Caco-2 (cell line): ENCODE data around the gene IL11. TPM values are rescaled to one million over a fixed set of nuclear protein-coding genes. Genes with fewer than 3 reads are reported as not detected.
A peak's percentile ranks its signal among the peaks of the same experiment; 100 is the strongest.

Experiments
- BruUV-seq: library from RNA; stranded (reverse); fragments of 400-500 nt; replicated peaks from 2 replicates; lab custom pipeline; 2021; lab: Mats Ljungman, UMichigan
- CTCF ChIA-PET: fragments of 300-600 bp; sonication (Branson Sonifier 250); formaldehyde crosslinking; loops from one replicate; lab custom pipeline; 2022; ENCODE audit warnings: antibody characterized with exemption; lab: Charles Lee
- POLR2A ChIA-PET: fragments of 300-600 bp; sonication (Branson Sonifier 250); formaldehyde crosslinking; loops from one replicate; lab custom pipeline; 2022; ENCODE audit warnings: antibody characterized with exemption; lab: Charles Lee
- DNase-seq, 2 experiments: peaks; one replicate each; pipeline versions ENCODE4 v3.0.0 to v3.0.0-alpha.2; 2020 to 2022
- H3K27me3 ChIP-seq: replicated peaks from 2 replicates; pipeline ENCODE4 v1.6.0; 2011; ENCODE audit warnings: low read length; ENCODE audit not compliant: control insufficient read depth, insufficient read depth
- H3K36me3 ChIP-seq: 2 replicates; pipeline ENCODE4 v1.5.1; 2011; ENCODE audit warnings: low read length; ENCODE audit not compliant: control insufficient read depth, insufficient read depth
- H3K4me1 ChIP-seq: fragments of 250-450 bp; sonication (Bioruptor Pico); 2 replicates; pipeline ENCODE4 v1.5.1; 2020; ENCODE audit warnings: mild to moderate bottlenecking
- H3K4me3 ChIP-seq: 2 replicates; pipeline ENCODE4 v1.5.1; 2011; ENCODE audit warnings: low read depth, mild to moderate bottlenecking, control low read depth, low read length
- H3K9me3 ChIP-seq: fragments of 250-450 bp; sonication (Bioruptor Pico); 2 replicates; pipeline ENCODE4 v1.5.1; 2020; ENCODE audit warnings: mild to moderate bottlenecking, moderate library complexity
- H3K27ac Mint-ChIP-seq: one replicate; pipeline ENCODE4 v1.8.0; 2022; ENCODE audit warnings: mixed read lengths; ENCODE audit not compliant: unreplicated experiment
- H3K27me3 Mint-ChIP-seq: one replicate; pipeline ENCODE4 v1.8.0; 2022; ENCODE audit warnings: mixed read lengths; ENCODE audit not compliant: insufficient read depth, unreplicated experiment
- H3K36me3 Mint-ChIP-seq: one replicate; pipeline ENCODE4 v1.8.0; 2022; ENCODE audit warnings: mild to moderate bottlenecking, mixed read lengths; ENCODE audit not compliant: insufficient read depth, unreplicated experiment
- H3K4me1 Mint-ChIP-seq: one replicate; pipeline ENCODE4 v1.8.0; 2022; ENCODE audit warnings: low read depth, mixed read lengths; ENCODE audit not compliant: unreplicated experiment
- H3K4me3 Mint-ChIP-seq: one replicate; pipeline ENCODE4 v1.8.0; 2022; ENCODE audit warnings: mild to moderate bottlenecking, moderate library complexity, mixed read lengths; ENCODE audit not compliant: unreplicated experiment
- H3K9me3 Mint-ChIP-seq: one replicate; pipeline ENCODE4 v1.8.0; 2022; ENCODE audit warnings: mixed read lengths; ENCODE audit not compliant: unreplicated experiment
- intact Hi-C: fragments of 100-400 bp; cut with micrococcal nuclease; formaldehyde crosslinking; loops from one replicate; pipeline ENCODE4 v1.10.0; 2022; ENCODE audit not compliant: unreplicated experiment
- total RNA-seq: library from RNA; stranded (reverse); gene quantifications from 2 replicates; pipeline ENCODE4 v1.2.3, GENCODE V29; 2022
- TF ChIP-seq, protein P1 (sequence below), 2 experiments: fragments of 200-600 bp in 1 of 2; IDR thresholded peaks; 1 replicate in 1 of 2; 2 replicates in 1 of 2; pipeline versions ENCODE4 v1.5.1 to v1.8.0; 2011 to 2022; ENCODE audit warnings: antibody characterized with exemption in 1 of 2, control low read depth in 1 of 2, inconsistent platforms in 1 of 2, low read depth in 1 of 2, low read length in 1 of 2, mild to moderate bottlenecking in 1 of 2, moderate library complexity in 1 of 2; ENCODE audit not compliant: insufficient read depth in 1 of 2, severe bottlenecking in 1 of 2, unreplicated experiment in 1 of 2

Gene IL11
- total RNA-seq, 1 experiment from 2014 or later, result 0.70 TPM

DNA sequence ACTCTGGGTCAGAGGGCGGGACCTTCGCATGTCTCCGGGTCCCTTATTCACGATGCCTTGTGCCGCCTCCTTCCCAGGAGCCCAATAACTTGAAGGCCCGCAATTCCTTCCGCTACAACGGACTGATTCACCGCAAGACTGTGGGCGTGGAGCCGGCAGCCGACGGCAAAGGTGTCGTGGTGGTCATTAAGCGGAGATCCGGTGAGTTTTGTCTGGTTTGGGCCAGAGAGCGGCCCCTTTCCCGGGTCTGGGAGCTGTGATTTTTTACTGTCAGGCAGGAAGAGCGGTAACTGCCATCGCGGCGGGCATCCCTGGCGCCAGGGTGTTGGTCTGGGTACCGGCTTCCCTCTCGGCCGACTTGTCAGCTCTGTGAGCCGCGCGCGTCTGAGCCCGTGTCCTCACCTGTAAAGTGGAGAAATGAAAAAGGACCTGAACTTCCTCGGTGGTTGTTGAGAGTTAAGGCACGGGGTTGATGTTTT, 16.3 kb upstream of the IL11 start:
- H3K4me1 ChIP-seq, result peaks cover 30% of the 10 kb centered on the region
- H3K36me3 ChIP-seq, result peaks cover 18% of the 10 kb centered on the region
- peak overlapping the region; percentile 89 for H3K27ac Mint-ChIP-seq
- ChIA-PET CTCF (no interaction called here), POLR2A (interaction anchor here (1.2 kb wide), 1 partner anchor 47 kb away, joined by 4 read pairs; the partner anchor contains the start of gene KMT5C)
- TF ChIP-seq, protein P1, sequence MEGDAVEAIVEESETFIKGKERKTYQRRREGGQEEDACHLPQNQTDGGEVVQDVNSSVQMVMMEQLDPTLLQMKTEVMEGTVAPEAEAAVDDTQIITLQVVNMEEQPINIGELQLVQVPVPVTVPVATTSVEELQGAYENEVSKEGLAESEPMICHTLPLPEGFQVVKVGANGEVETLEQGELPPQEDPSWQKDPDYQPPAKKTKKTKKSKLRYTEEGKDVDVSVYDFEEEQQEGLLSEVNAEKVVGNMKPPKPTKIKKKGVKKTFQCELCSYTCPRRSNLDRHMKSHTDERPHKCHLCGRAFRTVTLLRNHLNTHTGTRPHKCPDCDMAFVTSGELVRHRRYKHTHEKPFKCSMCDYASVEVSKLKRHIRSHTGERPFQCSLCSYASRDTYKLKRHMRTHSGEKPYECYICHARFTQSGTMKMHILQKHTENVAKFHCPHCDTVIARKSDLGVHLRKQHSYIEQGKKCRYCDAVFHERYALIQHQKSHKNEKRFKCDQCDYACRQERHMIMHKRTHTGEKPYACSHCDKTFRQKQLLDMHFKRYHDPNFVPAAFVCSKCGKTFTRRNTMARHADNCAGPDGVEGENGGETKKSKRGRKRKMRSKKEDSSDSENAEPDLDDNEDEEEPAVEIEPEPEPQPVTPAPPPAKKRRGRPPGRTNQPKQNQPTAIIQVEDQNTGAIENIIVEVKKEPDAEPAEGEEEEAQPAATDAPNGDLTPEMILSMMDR (IDR thresholded peaks at IDR 0.05; ENCODE audit: insufficient read depth in 1 of 2, low read depth in 1 of 2, low read length in 1 of 2, severe bottlenecking in 1 of 2, unreplicated experiment in 1 of 2), result no peak
- intact Hi-C loops, result loop anchor here (10.0 kb wide), 1 partner anchor 248 kb away; no protein-coding TSS in a partner anchor
- H3K9me3 ChIP-seq, result no peaks in the 10 kb centered on the region
- peak overlapping the region; percentile 93 for H3K4me3 Mint-ChIP-seq
- peak overlapping the region; percentile 95 for H3K4me3 ChIP-seq
- peaks cover 15% of the 10 kb centered on the region for H3K4me1 Mint-ChIP-seq
- H3K9me3 Mint-ChIP-seq, result no peaks in the 10 kb centered on the region
- H3K36me3 Mint-ChIP-seq, result peaks cover 61% of the 10 kb centered on the region
- no peaks in the 10 kb centered on the region for H3K27me3 ChIP-seq
- BruUV-seq, result TSS peak; percentile 73
- no peaks in the 10 kb centered on the region for H3K27me3 Mint-ChIP-seq
- DNase-seq, result no peak

DNA sequence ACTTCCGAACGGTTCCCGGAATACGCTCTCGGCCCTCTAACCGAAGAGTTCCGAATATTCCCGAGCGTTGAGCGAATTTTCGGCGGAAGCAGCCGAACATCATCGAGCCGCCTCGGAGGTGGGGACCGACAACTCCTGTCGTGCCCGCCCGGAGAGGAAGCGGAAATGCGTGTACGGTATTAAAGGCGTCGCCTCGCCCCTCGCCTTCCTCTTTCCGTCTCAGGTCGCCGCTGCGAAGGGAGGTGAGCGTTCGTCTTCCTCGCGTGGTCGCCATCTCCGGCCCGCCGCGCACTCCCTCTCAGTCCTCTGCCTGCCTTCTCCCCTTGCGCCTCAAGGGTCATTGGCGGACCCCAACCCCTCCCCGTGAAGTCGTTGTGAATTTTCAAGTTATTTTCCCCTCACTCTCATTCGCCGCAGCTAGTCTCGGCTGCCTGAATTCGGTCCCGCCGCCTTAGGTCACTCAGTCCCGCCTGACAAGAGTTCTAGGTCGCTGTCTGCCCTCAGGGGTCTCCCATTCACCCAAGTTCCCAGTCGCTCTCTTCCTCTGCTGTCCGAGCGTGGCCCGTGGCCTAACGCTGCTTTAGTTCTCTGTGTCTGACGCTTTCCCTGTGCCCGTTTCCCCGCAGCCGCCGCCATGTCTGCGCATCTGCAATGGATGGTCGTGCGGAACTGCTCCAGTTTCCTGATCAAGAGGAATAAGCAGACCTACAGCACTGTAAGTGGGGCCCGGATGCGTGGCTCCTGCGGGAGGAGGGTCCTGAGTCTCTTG, 15.6 kb upstream of the IL11 start, which contains the start of gene RPL28:
TSS of gene RPL28 (plus strand) at position 209 of the 769 bp plus-strand sequence. CDS start at position 635, 426 bp downstream.
- peaks cover 30% of the 10 kb centered on the region for H3K4me1 ChIP-seq
- H3K36me3 Mint-ChIP-seq, result peaks cover 59% of the 10 kb centered on the region

More for the DNA sequence above, 15.6 kb upstream of the IL11 start, which contains the start of gene RPL28:
- no peaks in the 10 kb centered on the region for H3K9me3 Mint-ChIP-seq
- H3K4me3 Mint-ChIP-seq, result peak within 1 kb of the TSS; percentile 93
- DNase-seq, result peak; percentile 98 to 99
- no peaks in the 10 kb centered on the region for H3K27me3 Mint-ChIP-seq
- BruUV-seq, result no TSS peak
- intact Hi-C loops, result loop anchor here (1.0 to 10.0 kb wide), 7 partner anchors 22 to 249 kb away; partner anchors contain the start of genes HSPBP1, KMT5C and PPP6R1
- Histone ChIP-seq H3K36me3 (peaks cover 18% of the 10 kb centered on the region), H3K27me3 (no peaks in the 10 kb centered on the region), H3K9me3 (no peaks in the 10 kb centered on the region), H3K4me3 (peak within 1 kb of the TSS; percentile 95)
- H3K4me1 Mint-ChIP-seq, result peaks cover 18% of the 10 kb centered on the region
- TF ChIP-seq, protein P1 (IDR thresholded peaks at IDR 0.05; ENCODE audit: insufficient read depth in 1 of 2, low read depth in 1 of 2, low read length in 1 of 2, severe bottlenecking in 1 of 2, unreplicated experiment in 1 of 2), result no peak
- peak within 1 kb of the TSS; percentile 89 for H3K27ac Mint-ChIP-seq
- CTCF ChIA-PET, result no interaction called here
- POLR2A ChIA-PET, result interaction anchor here (0.6 to 1.3 kb wide), 3 partner anchors 21 to 47 kb away, joined by 4 to 8 read pairs (median 6); partner anchors contain the start of genes KMT5C and UBE2S
